H1 (cell line): ENCODE data around the gene KCNRG. TPM values are rescaled to one million over a fixed set of nuclear protein-coding genes. Genes with fewer than 3 reads are reported as not detected.

Experiments
- POLR2AphosphoS5 ChIP-seq: IDR thresholded peaks from 2 replicates; pipeline ENCODE4 v1.6.1; 2011; ENCODE audit warnings: low read depth, low read length
- SRF ChIP-seq: IDR thresholded peaks from 2 replicates; pipeline ENCODE4 v1.6.1; 2011; ENCODE audit warnings: mild to moderate bottlenecking, low read depth, low read length, moderate library complexity
- polyA plus RNA-seq, 7 experiments: library from polyadenylated mRNA; depleted of rRNA in 3 of 7; stranded (reverse) in 5 of 7; unstranded in 2 of 7; fragments of >200 nt in 5 of 7; fragments of 200-250 nt in 2 of 7; gene quantifications; 1 replicate in 5 of 7; 2 replicates in 1 of 7; 4 replicates in 1 of 7; pipeline versions ENCODE4 v1.2.1 to v1.2.3, GENCODE V29; 2011 to 2013; ENCODE audit warnings: missing spikeins in 2 of 7, mixed read lengths in 2 of 7
- total RNA-seq: library from RNA; stranded (reverse); fragmentation: NEBNext Ultra II Directional; extraction: Animal tissue kit (Norgen Biotek cat#: 25700); gene quantifications from 2 replicates; pipeline ENCODE4 v1.2.1, GENCODE V29; 2021
- TF ChIP-seq, protein P1 (sequence below): IDR thresholded peaks from 2 replicates; pipeline ENCODE4 v1.6.1; 2012; ENCODE audit warnings: low read length, inconsistent platforms

The KCNRG gene
- total and polyA plus RNA-seq, 2 of the 8 experiments (the other 6 are each of a cell fraction or from before 2014, with no cell fraction given): 0.65 to 1.2 TPM

DNA sequence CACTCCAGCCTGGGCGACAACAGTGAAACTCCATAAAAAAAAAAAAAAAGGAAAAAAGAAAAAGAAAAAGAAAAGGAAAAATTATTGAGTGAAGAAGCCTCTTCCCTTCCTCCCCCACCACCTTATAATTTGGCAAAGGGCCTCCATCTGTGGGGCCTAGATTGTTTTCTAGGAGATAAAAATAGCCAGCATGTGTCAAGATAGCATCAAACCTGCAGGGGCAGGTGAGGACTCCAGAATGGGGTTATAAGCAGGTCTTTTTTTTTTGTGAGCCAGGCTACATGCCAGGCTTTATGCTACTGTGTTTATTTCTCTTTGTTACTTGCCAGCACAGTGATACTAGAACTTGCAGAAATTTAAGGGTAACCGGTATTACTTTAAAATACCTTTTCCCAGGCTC, 30.1 kb upstream of the KCNRG start (continued):
- TF ChIP-seq, protein P1, sequence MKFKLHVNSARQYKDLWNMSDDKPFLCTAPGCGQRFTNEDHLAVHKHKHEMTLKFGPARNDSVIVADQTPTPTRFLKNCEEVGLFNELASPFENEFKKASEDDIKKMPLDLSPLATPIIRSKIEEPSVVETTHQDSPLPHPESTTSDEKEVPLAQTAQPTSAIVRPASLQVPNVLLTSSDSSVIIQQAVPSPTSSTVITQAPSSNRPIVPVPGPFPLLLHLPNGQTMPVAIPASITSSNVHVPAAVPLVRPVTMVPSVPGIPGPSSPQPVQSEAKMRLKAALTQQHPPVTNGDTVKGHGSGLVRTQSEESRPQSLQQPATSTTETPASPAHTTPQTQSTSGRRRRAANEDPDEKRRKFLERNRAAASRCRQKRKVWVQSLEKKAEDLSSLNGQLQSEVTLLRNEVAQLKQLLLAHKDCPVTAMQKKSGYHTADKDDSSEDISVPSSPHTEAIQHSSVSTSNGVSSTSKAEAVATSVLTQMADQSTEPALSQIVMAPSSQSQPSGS: no peak
- TF ChIP-seq SRF (no peak), POLR2AphosphoS5 (no peak)
